Common myeloid progenitor, CD34-positive (primary cell): ENCODE measurements around the gene EHBP1.

ENCODE experiments used
- CTCF ChIA-PET: fragments of 350-600 bp; sonication (Branson Sonifier 250); formaldehyde crosslinking; loops from one replicate; lab custom pipeline; 2021; ENCODE audit warnings: antibody characterized with exemption; lab: Charles Lee
- POLR2A ChIA-PET: fragments of 350-600 bp; sonication (Branson Sonifier 250); formaldehyde crosslinking; loops from one replicate; lab custom pipeline; 2021; ENCODE audit warnings: antibody characterized with exemption; lab: Charles Lee
- DNase-seq, 3 donors: peaks; one replicate each; pipeline versions ENCODE4 v3.0.0 to v3.0.0-alpha.2; 2013
- H3K27ac ChIP-seq, 2 experiments: 1 replicate in 1 of 2; 2 replicates in 1 of 2; pipeline ENCODE4 v1.7.0; 2013; ENCODE audit warnings: inconsistent platforms in 2 of 2, low read length in 2 of 2, mild to moderate bottlenecking in 2 of 2, low read depth in 1 of 2, moderate library complexity in 1 of 2; ENCODE audit not compliant: severe bottlenecking in 2 of 2, insufficient read depth in 1 of 2, poor library complexity in 1 of 2
- H3K27me3 ChIP-seq, 5 experiments: replicated peaks in 2 of 5; 1 replicate in 3 of 5; 2 replicates in 2 of 5; pipeline versions ENCODE4 v1.6.1 to v1.7.0; 2013; ENCODE audit warnings: low read length in 4 of 5, mild to moderate bottlenecking in 2 of 5, moderate library complexity in 2 of 5, inconsistent platforms in 1 of 5; ENCODE audit not compliant: insufficient read depth in 5 of 5, control insufficient read depth in 4 of 5
- H3K36me3 ChIP-seq, 4 experiments: 1 replicate in 2 of 4; 2 replicates in 2 of 4; pipeline versions ENCODE4 v1.6.1 to v1.7.0; 2013; ENCODE audit warnings: low read length in 3 of 4, control low read depth in 1 of 4, mild to moderate bottlenecking in 1 of 4; ENCODE audit not compliant: control insufficient read depth in 4 of 4, insufficient read depth in 4 of 4
- H3K4me1 ChIP-seq, 4 experiments: 1 replicate in 3 of 4; 2 replicates in 1 of 4; pipeline versions ENCODE4 v1.6.1 to v1.7.1; 2013; ENCODE audit warnings: low read length in 3 of 4, mild to moderate bottlenecking in 3 of 4, control low read depth in 1 of 4, inconsistent platforms in 1 of 4, moderate library complexity in 1 of 4; ENCODE audit not compliant: control insufficient read depth in 4 of 4, insufficient read depth in 4 of 4; ENCODE audit errors: control extremely low read depth in 1 of 4
- H3K4me3 ChIP-seq, 7 experiments: 1 replicate in 4 of 7; 2 replicates in 3 of 7; pipeline versions ENCODE4 v1.5.1 to v1.7.0; 2013; ENCODE audit warnings: mild to moderate bottlenecking in 7 of 7, low read length in 6 of 7, moderate library complexity in 6 of 7, inconsistent platforms in 2 of 7, low read depth in 2 of 7, control low read depth in 1 of 7; ENCODE audit not compliant: insufficient read depth in 4 of 7, control insufficient read depth in 1 of 7; ENCODE audit errors: extremely low read depth in 1 of 7
- H3K9me3 ChIP-seq, 5 experiments: 1 replicate in 4 of 5; 2 replicates in 1 of 5; pipeline versions ENCODE4 v1.6.1 to v1.7.1; 2013; ENCODE audit warnings: low read length in 4 of 5, mild to moderate bottlenecking in 2 of 5, inconsistent platforms in 1 of 5, low read depth in 1 of 5, moderate library complexity in 1 of 5; ENCODE audit not compliant: control insufficient read depth in 4 of 5, insufficient read depth in 2 of 5; ENCODE audit errors: control extremely low read depth in 1 of 5
- WGBS: methylation state at CpG from one replicate; pipeline ENCODE4 v1.1.5; 2013; ENCODE audit not compliant: insufficient coverage; 5-methylcytosine and 5-hydroxymethylcytosine counted together

EHBP1 gene

GRCh38 chr2:62852254-62852653 lies 146.7 kb downstream of the EHBP1 start:
- ChIA-PET POLR2A (no interaction called here), CTCF (no interaction called here)

GRCh38 chr2:62854600-62855514 lies 149.3 kb downstream of the EHBP1 start:
- no peak overlapping the region for H3K27ac ChIP-seq
- H3K4me1 ChIP-seq, result no peaks in the 10 kb centered on the region
- ChIA-PET CTCF (no interaction called here), POLR2A (no interaction called here)
- 99% methylated on average over 12 of the region's 14 CpGs for WGBS
- DNase-seq, result no peak
- H3K4me3 ChIP-seq, result no peak overlapping the region
- H3K27me3 ChIP-seq, result no peaks in the 10 kb centered on the region
- peaks cover 6 to 51% (median 7%) of the 10 kb centered on the region in 4 experiments for H3K36me3 ChIP-seq
- H3K9me3 ChIP-seq, result peaks cover 0 to 14% (median 7%) of the 10 kb centered on the region in 5 experiments

More at GRCh38 chr2:62852254-62852653, 146.7 kb downstream of the EHBP1 start:
- Histone ChIP-seq H3K4me1 (no peaks in the 10 kb centered on the region), H3K9me3 (peaks cover under 1 to 14% (median 11%) of the 10 kb centered on the region in 5 experiments), H3K4me3 (no peak overlapping the region), H3K27me3 (no peaks in the 10 kb centered on the region), H3K27ac (no peak overlapping the region), H3K36me3 (peaks cover 7 to 41% (median 11%) of the 10 kb centered on the region in 4 experiments)
- no peak for DNase-seq

GRCh38 chr2:62856228-62857040 lies 150.9 kb downstream of the EHBP1 start:
- Histone ChIP-seq H3K9me3 (peaks cover 0 to 14% (median 7%) of the 10 kb centered on the region in 5 experiments), H3K36me3 (peaks cover 6 to 45% (median 7%) of the 10 kb centered on the region in 4 experiments), H3K4me1 (no peaks in the 10 kb centered on the region), H3K27me3 (no peaks in the 10 kb centered on the region), H3K27ac (no peak overlapping the region), H3K4me3 (no peak overlapping the region)
- 100% methylated on average over 6 of the region's 6 CpGs for WGBS
- ChIA-PET POLR2A (no interaction called here), CTCF (no interaction called here)
- no peak for DNase-seq

GRCh38 chr2:62857139-62857931 lies 151.8 kb downstream of the EHBP1 start:
- no peak overlapping the region for H3K4me3 ChIP-seq
- ChIA-PET POLR2A (no interaction called here), CTCF (interaction anchor here (1.1 kb wide), 1 partner anchor 14 kb away, joined by 3 read pairs; no protein-coding TSS in a partner anchor)
- no peaks in the 10 kb centered on the region for H3K4me1 ChIP-seq
- H3K36me3 ChIP-seq, result peaks cover 6 to 45% (median 7%) of the 10 kb centered on the region in 4 experiments
- peaks cover 0 to 14% (median 7%) of the 10 kb centered on the region in 5 experiments for H3K9me3 ChIP-seq
- WGBS, result 100% methylated on average over 1 of the region's 6 CpGs
- no peak for DNase-seq
- no peaks in the 10 kb centered on the region for H3K27me3 ChIP-seq
- no peak overlapping the region for H3K27ac ChIP-seq

GRCh38 chr2:62858231-62858832 lies 152.8 kb downstream of the EHBP1 start:
- Histone ChIP-seq H3K4me3 (no peak overlapping the region), H3K27ac (no peak overlapping the region), H3K4me1 (no peaks in the 10 kb centered on the region), H3K27me3 (no peaks in the 10 kb centered on the region), H3K36me3 (peaks cover 4 to 41% (median 6%) of the 10 kb centered on the region in 4 experiments), H3K9me3 (peaks cover 0 to 10% (median 7%) of the 10 kb centered on the region in 5 experiments)
- WGBS, result 100% methylated on average over 1 of the region's 2 CpGs
- DNase-seq, result peak in 1 of 3 donors; percentile 8
- CTCF ChIA-PET, result interaction anchor here (1.1 kb wide), 1 partner anchor 15 kb away, joined by 3 read pairs; no protein-coding TSS in a partner anchor
- POLR2A ChIA-PET, result no interaction called here

- no peak overlapping the region for H3K27ac ChIP-seq
- peaks cover 4 to 51% (median 10%) of the 10 kb centered on the region in 4 experiments for H3K36me3 ChIP-seq
- no peaks in the 10 kb centered on the region for H3K27me3 ChIP-seq
- WGBS, result 86% methylated on average over 1 of the region's 3 CpGs
- no peaks in the 10 kb centered on the region for H3K4me1 ChIP-seq
- POLR2A ChIA-PET, result no interaction called here
- no peak overlapping the region for H3K4me3 ChIP-seq
- CTCF ChIA-PET, result no interaction called here
- peaks cover 0 to 6% (median 3%) of the 10 kb centered on the region in 5 experiments for H3K9me3 ChIP-seq
- no peak for DNase-seq
Measured at GRCh38 chr2:62868947-62869346, 163.4 kb downstream of the EHBP1 start.
